GM19025 (cell line): ENCODE results near the gene SEMA3A.
"Not testable (repeated sequence)": the region's sequence is repeated elsewhere in the genome, so short reads cannot be mapped to it uniquely, and the experiment has no call there.

Experiments used
- ATAC-seq: cut with Tn5 transposase; IDR thresholded peaks from one replicate; pipeline ENCODE4 v1.9.1; 2021; ENCODE audit warnings: mild to moderate bottlenecking, low read depth, moderate library complexity; ENCODE audit not compliant: unreplicated experiment

The SEMA3A gene

GRCh38 chr7:84159435-84159834 lies 35.2 kb downstream of the SEMA3A start:
- no peak for ATAC-seq

DNA sequence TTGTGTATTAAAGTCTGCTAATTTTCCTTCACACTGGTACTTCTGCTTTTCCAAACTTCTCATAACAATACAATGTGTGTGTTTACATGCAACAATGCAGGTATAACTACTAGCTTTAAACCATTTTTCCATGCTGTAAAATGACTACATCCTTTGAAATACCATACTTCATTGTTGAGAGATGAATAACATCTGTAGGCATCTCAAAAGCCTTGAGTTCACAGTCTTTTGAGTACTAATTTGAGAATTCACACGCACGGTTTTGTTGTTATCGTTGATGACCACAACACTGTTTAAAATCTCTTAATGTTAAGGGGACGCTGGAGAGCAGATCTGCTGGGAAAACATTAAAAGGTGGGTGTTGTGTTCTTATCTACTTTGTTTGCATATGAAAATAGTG lies 37.4 kb downstream of the SEMA3A start:
- no peak for ATAC-seq

DNA sequence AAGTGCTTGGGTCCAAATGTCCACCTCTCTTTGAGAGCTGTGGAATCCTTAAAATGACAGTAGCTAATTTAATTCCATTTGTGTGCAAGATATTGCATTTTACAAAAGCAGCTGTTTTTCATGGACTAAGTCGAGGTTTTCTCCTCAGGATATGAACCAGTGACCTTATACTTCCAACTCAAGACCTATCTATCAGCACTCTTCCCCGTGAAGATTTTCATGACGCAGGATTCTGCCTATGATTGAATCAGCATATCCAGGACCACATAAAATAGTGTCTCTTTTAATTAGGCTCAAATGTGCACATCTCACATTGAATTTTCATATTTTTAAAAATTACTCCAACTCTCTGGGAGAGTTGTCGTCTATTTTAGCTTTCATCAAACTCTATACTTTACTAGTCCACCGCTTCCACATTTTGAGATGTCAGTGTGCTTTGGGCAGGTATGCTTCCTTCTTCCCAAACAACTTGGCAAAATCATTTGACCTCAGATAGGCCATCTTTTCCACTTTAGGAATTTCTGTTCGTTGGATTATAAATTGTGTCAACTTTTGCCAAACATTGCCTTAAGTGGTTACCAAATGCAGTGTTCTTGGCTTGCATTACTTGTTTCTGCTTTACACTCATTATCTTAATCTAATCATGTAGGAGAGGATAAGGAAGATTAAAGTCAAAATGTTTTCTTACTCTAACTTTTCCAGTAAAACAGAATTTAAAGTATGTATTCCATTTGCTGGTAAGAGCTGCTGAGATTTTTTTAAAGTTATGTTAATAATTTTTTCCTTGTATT lies 39.4 kb downstream of the SEMA3A start:
- ATAC-seq = no peak

- ATAC-seq = no peak
Observed at GRCh38 chr7:84152995-84153394, 41.6 kb downstream of the SEMA3A start.

- not testable (repeated sequence) for ATAC-seq
Observed at GRCh38 chr7:84150370-84150769, 44.2 kb downstream of the SEMA3A start.

DNA sequence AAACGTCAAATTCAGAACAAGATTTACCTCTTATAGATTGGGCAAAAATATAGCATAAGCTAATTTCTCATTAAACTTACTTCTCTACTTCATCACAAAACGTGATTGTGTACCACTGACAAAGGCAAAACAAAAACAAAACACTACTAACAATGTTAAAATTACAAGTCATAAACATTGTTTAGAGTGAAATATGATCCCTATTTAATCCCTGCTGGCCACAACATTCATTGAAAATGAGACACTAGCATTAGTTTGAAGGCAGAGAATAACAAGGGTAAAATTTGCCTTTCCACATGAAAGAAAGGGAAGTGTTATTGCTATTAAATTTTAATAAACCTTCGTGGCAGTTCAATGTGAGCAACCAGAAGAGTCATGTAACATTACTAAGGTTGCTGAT lies 45.0 kb downstream of the SEMA3A start:
- no peak for ATAC-seq

DNA sequence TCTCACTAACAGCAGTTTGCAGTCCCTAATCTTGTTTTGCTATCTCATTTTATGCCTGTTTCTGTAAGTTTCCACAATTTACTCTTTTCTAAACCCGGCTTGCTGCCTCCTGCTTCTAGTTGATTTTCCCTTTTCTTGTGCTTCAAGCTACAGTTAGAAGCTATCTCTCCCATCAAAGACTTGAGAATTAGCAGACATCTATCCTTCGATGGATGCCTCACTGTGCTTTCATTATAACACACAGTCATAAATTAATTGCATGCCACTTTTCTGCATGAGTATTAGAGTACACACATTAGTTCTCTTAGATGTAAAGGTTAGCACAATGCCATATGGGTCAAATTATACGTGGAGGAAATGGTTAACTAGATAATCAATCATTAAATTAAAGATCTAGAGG lies 48.7 kb downstream of the SEMA3A start:
- no peak for ATAC-seq

DNA sequence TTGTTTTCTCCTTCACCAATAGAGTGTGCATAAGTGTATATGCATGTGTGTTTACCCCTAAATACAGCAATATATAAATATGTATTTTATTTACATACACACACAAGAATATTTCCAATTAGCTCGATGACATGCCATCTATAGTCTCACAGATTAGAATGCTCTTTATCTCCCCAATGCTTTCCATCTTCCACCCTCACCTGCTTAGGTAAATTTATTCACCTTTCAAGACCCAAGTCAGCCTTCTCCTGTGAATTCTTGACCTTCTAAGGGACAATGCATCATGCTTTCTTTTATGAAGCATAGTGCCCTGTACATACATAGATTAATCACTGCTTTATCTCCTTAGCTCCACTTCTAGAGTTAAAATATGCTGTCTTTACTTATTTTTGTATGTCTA lies 49.7 kb downstream of the SEMA3A start:
- no peak for ATAC-seq

- ATAC-seq = no peak
Observed at GRCh38 chr7:84144480-84144879, 50.1 kb downstream of the SEMA3A start.

GRCh38 chr7:84142726-84143125 lies 51.9 kb downstream of the SEMA3A start:
- ATAC-seq = no peak

- ATAC-seq = no peak
Observed at GRCh38 chr7:84139986-84140729, 54.4 kb downstream of the SEMA3A start.

DNA sequence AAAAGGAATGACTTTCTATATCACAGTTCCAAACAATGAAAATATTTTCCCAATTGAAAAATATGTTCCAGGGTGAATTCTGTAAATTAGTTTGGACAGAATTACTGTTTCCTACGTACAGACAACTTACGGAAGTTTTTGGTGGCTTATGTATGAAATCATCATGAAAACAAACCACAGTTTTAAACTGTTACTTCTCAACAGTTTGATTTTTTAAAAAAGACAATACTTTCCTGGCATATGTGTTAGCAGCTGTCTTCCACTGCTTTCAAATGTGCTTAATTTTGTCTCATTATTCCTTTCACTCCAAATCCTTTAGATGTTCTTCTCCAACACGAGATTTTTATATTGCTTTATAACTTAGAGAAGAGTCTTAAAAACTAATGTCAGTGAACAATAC lies 56.2 kb downstream of the SEMA3A start:
- ATAC-seq = no peak

GRCh38 chr7:84137812-84138211 lies 56.8 kb downstream of the SEMA3A start:
- no peak for ATAC-seq

DNA sequence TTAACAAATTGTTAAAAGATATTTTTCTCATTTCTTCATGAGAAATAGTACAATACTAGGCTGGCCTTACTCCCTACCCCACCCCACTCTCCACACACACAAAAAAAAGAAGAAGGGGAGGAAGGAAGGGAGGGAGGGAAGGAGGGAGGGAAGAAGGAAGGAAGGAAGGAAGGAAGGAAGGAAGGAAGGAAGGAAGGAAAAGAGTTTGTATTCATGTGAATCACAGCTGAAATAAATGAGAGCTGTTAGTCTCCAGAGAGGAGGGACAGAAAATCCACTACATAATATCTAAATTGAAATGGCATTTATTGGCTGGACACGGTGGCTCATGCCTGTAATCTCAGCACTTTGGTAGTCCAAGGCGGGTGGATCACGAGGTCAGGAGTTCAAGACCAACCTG lies 57.8 kb downstream of the SEMA3A start:
- ATAC-seq = no peak

DNA sequence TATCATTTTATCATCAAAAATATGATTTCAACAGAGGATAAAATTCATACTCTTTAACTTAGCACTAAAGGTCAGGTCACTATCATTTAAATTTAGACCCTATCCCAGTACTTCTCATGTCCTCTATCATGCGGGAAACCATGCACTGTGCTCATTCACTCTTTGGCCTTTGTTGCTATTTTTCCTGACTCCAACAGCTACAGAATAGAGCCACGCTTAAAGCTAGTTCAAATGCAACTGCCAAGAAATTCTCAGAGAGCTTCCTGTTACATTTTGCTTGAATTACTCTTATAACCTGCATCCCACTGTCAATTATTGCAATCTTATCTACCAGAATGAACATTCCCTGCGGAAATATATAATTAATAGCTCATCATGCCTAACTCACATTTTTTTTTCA lies 58.3 kb downstream of the SEMA3A start:
- no peak for ATAC-seq

- no peak for ATAC-seq
Observed at GRCh38 chr7:84134169-84134568, 60.4 kb downstream of the SEMA3A start.

DNA sequence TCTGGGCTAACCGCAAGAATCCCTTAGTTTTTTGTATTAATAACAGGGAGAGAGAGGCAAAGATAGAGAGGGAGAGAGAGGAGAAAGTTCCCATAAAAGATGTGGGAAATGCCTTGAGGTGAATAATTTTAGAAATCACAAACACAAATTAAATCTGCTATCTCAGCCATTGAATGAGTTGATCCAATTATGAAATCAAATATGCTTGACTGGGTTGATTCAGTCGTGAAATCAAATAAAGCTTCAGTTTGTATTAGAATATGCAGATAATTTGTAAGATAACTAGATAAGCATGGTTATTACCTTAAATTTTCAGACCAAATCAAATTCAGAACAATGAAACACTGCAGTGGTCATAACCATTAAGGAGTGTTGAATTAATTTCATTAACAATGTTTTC lies 68.9 kb downstream of the SEMA3A start:
- ATAC-seq = no peak

GRCh38 chr7:84123965-84124547 lies 70.5 kb downstream of the SEMA3A start:
- ATAC-seq = no peak

- ATAC-seq = no peak
Observed at GRCh38 chr7:84122582-84123360, 71.8 kb downstream of the SEMA3A start.

GRCh38 chr7:84117304-84117703 lies 77.3 kb downstream of the SEMA3A start:
- no peak for ATAC-seq
